Measurements from ENCODE around the gene PEDS1. TPM values are rescaled to one million over a fixed set of nuclear protein-coding genes. Genes with fewer than 3 reads are reported as not detected.
"Not testable (repeated sequence)": the region's sequence is repeated elsewhere in the genome, so short reads cannot be mapped to it uniquely, and the experiment has no call there.

PEDS1 gene
- 10 to 100 TPM; 25.0 to 28.4 (median 27.1) TPM for polyA plus RNA-seq (ENCODE audit: insufficient read length in 4 of 4)

DNA sequence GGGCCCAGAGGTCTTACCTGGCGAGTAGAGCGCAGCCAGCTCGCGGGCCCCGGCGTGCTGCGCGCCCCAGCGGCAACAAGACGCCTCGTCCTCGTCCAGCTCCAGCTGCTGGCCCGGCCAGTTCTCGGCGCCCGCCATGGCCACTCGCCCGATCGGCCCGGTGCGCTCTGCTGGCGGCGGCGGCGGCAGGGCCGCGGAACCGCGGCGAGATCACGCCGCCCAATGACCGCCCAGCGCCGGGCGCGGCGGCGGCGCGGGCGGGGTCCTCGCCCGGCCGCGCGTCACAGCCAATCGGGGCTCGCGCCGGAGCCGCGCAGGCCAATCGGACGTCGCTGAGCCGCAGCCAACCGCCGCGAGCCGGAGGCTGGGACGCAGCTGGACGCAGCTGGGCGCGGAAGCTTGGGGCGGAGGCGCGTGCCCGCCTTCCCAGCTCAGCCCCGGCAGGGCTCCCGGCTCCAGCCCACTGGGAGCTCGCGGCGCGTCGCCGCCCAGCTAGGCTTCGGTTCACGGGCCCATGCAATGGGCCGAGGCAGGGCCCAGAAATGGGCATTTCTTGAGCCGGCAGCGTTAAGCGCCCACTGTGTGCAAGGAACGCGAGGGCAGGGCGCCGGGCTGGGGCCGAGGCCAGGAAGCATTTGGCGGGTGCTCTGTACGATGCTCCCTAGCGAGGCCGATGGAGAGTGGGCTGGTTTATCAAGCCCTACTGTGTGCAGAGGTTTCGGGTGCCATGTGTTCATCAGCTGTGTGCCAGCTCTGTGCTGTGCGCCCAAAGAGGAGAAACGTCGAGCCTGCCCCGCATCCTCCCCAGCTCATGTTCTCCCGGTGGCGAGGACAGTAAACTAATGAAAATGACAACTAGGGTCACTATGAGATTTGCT is at the start of gene PEDS1:
PEDS1 (minus strand) TSS at position 224 of the 878 bp plus-strand sequence; CDS start at position 138, 86 bp downstream.
- DNase-seq (ENCODE audit: low read depth in 4 of 4, low spot score in 3 of 4), result peak; percentile 66 to 83 (median 78)

DNA sequence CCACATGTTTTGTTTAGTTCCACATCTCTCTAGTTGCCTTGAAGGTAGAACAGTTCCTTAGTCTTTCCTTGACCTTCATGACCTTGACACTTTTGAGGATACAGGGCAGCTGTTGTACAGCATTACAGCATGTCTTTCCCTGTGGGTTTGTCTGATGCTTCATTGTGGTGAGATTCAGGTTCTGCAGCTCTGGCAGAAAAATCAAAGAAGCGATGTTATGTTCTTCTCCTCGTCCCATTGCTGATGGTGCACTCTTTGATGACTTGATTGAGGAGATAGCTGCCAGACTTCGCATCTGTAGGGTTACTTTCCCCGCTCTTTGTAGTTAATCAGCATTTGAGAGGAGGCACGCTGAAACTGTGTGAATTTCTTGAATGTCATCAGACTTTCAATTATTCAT is 49.2 kb upstream of the PEDS1 start:
- no peak for DNase-seq (ENCODE audit: low read depth in 4 of 4, low spot score in 3 of 4)

DNA sequence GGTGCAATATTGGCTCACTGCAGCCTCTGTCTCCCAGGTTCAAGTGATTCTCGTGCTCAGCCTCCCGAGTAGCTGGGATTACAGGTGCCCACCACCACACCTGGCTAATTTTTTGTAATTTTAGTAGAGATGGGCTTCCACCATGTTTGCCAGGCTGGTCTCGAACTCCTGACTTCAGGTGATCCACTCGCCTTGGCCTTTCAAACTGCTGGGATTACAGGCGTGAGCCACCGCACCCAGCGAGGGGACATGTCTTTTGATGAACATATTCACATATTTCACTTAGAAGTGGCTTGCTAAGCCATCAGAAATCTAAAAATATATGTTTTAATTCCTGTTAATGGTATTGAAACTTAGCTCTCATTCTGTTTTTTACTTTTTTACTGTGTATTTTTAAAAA is 48.2 kb upstream of the PEDS1 start:
- DNase-seq (ENCODE audit: low read depth in 4 of 4, low spot score in 3 of 4), result not testable (repeated sequence)

DNA sequence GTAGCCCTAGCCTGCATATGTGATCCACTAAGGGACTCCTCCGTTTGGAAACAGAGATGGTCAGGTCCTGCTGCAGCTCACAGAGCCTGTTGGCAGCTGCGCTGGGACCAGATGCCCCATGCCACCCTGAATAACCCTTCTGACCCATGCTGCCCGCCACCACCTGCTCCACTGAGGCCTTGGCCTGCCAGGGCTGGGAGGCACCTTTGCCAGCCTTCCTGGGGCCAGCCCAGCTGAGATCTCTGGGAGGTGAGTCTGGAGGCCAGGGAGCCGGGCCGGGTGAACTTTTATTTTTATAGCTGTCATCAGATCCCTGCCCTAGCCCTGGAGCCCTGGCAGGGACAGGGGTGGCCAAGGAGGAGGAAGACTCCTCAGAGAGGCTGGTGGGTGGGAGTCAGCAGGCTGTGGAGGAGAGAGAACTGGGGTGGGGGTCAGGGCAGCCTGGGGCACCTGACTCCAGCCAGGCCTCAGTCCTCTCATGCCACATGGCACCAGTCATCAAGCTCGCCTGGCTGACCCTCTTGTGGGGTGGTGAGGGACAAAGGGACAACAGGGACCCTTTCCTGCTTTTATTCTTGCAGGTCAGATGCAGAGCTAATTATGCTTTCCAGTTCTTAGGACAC is 47.1 kb upstream of the PEDS1 start:
- no peak for DNase-seq (ENCODE audit: low read depth in 4 of 4, low spot score in 3 of 4)

DNA sequence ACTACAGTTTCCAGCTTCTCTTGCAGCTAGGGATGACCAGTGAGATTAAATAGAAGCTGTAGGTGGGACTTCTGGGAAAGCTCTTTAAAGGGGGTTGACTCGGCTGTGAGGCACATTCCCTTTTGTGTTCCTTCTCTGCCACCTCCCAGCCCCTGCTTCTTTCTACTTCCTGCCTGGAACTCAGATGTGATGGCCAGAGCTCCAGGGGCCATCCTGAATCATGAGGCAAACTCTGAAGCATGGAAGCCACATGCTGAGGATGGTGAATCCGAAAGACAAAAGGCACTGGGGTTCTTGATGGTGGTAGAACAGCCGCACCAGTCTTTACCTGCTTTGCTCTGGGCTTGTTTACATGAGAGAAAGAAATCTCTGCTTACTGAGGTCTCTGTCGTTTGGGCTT is 46.2 kb upstream of the PEDS1 start:
- no peak for DNase-seq (ENCODE audit: low read depth in 4 of 4, low spot score in 3 of 4)

DNA sequence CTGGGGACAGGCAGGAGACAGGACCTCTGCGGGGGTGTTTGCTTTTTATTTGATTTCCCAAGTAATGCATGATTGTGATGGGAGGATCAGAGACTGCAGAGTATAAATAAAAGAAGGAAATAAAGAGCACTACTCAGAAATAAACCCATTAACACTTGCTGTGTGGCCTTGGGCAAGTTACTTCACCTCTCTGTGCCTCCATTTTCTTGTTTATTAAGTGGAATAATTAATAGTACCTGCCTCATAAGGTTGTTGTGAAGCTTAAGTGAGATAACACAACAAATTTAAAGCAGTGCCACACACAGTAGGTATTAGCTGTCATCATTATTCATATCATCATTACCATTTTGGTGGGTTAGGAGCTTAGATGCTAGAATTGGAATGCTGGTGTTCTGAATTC is 45.2 kb upstream of the PEDS1 start:
- DNase-seq (ENCODE audit: low read depth in 4 of 4, low spot score in 3 of 4), result no peak

DNA sequence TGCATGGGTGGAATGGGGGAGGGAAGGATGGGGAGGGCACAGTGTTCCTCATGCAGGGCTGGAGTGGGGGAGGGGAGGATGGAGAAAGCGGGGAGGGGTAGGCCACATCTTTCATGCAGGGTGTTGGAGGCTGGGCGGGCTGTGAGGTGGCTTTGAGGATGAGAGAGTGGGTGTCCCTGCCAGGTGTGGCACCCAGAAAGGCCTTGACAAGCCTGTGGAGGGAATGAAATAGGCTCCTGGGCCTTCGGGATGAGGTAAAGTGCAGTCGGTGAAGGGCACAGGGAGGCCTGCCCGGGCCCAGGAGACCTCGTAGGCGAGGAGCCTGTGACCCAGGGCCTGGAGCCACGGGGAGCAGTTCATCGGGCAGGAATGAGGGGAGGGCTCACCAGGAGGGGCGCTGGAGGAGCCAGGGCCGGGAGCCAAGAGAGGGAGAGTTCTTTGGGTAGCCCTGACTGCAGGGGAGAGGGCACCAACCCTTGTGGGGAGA is 44.7 kb upstream of the PEDS1 start:
- DNase-seq (ENCODE audit: low read depth in 4 of 4, low spot score in 3 of 4), result no peak

DNA sequence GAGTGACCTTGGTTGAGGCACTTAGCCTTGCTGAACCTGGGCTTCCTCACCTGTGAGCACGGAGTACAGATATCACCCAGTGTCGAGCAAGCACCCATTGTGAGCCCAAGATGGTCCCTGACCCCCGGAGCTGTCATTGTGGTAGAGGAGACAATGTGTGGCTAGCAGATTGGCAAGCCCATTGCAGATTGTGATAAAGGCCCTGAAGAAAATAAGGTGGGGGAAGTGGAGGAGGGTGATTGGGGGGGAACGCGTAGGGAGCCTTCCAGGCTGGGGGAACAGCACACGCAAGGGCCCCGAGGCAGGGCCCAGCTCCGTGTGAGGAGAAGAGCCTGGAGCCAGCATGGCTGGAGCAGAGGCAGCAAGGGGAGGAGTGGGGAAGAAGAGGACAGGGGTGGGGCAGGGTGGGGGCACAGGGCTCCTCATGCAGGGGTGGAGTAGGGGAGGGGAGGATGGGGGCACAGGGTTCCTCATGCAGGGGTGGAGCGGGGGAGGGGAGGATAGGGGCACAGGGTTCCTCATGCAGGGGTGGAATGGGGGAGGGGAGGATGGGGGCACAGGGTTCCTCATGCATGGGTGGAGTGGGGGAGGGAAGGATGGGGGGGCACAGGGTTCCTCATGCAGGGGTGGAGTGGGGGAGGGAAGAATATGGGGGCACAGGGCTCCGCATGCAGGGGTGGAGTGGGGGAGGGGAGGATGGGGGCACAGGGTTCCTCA is 44.1 kb upstream of the PEDS1 start:
- no peak for DNase-seq (ENCODE audit: low read depth in 4 of 4, low spot score in 3 of 4)

DNA sequence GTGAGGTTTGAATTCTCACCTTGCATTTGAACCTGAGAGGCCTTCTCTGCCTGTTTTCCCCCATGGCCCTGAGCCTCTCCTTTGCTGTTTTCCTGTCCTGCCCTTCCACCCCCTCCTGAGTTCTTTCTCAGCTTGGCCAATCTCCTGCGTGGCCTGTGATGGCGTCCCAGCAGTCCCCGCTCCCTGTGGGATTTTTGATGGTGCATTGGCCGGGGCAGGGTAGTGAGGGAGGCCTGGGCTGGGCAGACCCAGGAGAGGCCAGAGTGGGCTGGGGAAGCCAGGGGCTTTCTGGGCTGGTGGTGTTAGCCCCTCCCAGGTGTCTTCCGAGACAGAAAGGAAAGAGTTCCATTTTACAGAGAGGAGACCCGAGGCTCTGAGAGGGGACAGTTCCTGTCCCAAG is 43.4 kb upstream of the PEDS1 start:
- no peak for DNase-seq (ENCODE audit: low read depth in 4 of 4, low spot score in 3 of 4)

DNA sequence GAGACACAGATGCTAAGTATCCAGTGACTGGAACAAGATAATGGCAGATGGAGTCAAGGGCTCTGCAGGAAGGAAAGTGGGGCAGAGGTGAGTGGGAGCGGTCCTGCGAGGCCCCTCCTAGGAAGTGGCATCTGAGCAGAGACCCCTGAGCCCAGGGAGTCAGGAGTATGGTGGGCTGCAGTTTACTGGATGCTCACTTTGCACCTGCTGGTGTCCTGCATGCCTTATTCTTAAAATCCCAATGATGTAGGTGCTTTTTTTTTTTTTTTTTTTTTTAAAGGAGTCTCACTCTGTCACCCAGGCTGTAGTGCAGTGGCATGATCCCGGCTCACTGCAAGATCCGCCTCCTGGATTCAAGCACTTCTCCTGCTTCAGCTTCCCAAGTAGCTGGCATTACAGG is 42.7 kb upstream of the PEDS1 start:
- no peak for DNase-seq (ENCODE audit: low read depth in 4 of 4, low spot score in 3 of 4)

DNA sequence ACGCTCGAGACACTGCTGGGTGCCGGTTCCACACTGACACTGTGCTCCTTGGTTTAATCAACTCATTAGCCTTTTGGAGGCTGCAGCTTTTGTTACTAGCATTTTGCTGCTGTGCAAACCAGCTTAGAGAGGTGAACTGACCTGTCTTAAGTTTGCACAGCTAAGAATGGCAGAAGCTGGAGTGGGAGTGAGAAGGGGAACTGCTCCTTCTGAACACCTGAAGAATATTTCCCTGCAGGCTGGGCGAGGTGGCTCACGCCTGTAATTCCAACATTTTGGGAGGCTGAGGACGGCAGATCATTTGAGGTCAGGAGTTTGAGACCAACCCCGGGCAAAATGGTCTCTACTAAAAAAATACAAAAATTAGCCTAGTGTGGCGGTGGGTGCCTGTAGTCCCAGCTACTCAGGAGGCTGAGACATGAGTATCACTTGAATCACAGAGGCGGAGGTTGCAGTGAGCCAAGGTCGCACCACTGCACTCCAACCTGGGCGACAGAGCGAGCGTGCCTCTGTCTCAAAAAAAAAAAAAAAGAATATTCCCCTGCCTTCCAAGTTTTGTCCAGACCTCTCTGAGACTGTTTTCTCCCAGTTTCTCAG is 42.1 kb upstream of the PEDS1 start:
- no peak for DNase-seq (ENCODE audit: low read depth in 4 of 4, low spot score in 3 of 4)

DNA sequence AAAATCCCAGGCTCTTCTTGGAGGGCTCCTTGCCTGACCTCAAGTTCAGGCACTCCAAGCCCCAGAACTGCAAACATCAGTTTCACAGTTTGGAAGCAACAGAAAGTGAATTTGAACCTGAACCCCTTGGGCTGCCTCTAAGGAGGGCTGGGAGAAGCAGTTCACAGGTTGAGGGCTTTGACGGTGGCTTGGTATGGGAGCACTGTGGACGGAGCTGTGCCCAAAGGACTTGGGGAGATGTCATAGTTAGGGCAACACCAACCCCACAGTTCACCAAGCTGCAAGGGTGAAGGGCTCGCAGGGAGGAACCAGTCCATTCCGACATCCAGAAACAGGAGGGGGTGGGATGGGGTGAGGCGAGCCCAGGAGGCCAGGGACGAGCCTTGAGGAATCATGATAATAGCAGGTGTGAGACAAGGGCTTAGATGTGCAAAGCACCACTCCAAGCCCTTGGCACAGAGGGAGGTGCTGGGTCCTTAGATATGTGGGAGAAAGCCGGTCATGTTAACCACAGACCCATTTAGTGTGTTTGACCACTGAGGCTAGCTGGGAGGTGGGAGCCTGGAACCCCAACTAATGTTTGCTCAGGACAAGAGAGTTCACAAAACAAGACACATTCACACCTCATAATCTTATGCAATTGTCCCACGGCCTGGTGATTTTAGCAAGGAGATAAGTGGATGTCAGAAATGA is 41.5 kb upstream of the PEDS1 start:
- no peak for DNase-seq (ENCODE audit: low read depth in 4 of 4, low spot score in 3 of 4)

DNA sequence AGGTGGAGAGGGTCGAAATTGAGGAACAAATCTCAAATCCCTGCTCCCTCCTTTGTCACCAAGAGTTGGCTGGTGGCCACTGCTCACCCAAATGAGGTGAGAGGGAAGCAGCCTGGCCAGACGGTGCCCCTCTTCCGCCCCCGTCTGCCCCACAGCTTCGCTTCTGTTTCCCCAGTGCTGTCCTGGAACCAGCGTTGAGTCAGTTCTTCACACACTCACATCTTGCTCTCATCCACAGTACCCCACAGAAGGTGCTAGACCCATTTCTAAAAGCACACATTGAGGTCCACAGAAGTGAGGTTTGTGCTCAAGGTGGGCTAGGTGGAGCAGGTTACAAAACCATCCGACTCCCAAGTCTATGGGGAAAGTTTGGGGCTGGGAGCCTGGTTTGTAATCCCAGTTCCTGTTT is 40.9 kb upstream of the PEDS1 start:
- no peak for DNase-seq (ENCODE audit: low read depth in 4 of 4, low spot score in 3 of 4)

DNA sequence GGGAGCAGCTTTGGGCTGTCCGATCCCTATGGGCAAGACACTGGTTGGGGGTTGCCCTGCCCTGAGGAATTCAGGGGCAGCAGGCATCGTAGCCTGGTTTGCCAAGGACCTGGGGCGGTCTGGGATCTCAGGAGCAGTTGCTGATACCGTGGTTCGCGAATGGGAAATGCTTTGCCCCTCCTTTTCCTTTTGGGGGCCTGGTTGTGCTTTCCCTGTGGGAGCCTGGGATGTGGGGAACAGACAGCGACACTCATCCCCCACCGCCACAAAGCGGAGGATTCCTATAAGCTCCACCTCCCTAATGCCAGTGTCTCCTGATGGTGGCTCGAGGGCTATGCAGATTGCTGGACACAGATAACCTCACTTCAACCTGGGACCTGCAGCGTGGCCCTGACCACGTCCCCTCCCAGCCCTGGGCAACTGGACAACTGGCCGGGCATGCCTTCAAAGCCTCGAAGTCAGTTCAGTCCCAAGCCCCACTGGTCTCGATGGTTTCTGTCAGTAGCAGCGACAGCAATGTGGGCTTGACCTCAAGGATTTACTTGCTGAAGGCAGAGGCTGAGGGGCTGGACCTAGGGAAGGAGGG is 40.4 kb upstream of the PEDS1 start:
- no peak for DNase-seq (ENCODE audit: low read depth in 4 of 4, low spot score in 3 of 4)

DNA sequence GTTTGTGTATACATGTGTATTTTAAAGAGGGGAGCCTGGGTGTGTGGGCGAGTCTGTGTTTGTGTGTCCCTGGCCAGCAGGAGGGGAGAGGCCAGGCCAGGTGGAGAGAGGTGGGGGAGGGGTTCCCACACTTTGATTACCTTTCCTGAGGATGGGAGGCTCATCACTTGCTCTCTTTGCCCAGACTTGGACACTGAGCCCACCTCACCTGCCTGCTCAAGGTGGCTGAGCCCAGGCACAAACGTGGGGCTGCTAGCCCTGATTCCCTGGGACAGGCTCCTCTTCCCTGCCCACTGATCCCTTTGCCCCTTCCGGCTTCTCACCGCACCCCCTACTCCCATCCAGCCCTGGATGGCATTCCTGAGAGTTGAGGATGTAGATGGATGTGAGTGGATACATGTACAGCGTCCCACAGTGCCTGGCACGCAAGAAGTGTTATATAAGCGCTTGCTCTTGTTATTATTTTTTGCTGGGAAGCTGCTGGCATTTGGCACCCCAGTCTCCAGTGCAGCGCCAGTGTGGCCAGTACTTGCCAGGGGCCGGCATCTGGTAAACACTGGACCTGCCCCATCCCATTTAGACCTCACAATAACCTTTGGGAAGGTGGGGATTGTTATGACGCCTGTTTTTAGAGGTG is 39.8 kb upstream of the PEDS1 start:
- DNase-seq (ENCODE audit: low read depth in 4 of 4, low spot score in 3 of 4), result no peak

DNA sequence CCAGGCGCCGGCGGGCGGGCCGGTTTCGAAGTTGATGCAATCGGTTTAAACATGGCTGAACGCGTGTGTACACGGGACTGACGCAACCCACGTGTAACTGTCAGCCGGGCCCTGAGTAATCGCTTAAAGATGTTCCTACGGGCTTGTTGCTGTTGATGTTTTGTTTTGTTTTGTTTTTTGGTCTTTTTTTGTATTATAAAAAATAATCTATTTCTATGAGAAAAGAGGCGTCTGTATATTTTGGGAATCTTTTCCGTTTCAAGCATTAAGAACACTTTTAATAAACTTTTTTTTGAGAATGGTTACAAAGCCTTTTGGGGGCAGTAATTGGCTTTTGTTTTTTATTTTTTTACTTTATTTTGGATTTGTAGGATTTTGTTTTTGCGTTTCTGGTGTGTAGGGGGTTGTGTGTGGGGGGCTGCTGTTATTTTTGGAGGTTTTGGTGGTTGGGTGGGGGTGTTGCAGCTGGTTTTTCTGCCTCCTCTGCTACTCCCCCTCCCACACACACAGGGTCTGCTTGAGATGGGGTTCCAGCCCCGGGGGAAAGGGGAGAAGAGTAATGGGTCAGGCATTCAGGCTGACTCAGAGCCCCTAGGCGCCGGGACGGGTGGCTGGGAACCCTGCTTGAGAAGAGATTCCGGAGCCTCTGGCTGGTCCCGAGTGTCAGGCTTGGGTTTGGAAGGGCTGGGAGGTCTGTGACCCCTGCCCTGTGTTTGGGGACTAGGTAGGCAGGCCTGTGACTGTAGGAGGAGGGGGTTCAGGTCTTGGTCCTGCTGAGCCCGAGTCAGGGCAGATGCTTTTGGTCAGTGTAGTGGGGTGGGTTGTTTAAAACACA is 39.1 kb upstream of the PEDS1 start:
- DNase-seq (ENCODE audit: low read depth in 4 of 4, low spot score in 3 of 4), result peak in 3 of 4 donors; percentile 56 to 64 (median 60)

DNA sequence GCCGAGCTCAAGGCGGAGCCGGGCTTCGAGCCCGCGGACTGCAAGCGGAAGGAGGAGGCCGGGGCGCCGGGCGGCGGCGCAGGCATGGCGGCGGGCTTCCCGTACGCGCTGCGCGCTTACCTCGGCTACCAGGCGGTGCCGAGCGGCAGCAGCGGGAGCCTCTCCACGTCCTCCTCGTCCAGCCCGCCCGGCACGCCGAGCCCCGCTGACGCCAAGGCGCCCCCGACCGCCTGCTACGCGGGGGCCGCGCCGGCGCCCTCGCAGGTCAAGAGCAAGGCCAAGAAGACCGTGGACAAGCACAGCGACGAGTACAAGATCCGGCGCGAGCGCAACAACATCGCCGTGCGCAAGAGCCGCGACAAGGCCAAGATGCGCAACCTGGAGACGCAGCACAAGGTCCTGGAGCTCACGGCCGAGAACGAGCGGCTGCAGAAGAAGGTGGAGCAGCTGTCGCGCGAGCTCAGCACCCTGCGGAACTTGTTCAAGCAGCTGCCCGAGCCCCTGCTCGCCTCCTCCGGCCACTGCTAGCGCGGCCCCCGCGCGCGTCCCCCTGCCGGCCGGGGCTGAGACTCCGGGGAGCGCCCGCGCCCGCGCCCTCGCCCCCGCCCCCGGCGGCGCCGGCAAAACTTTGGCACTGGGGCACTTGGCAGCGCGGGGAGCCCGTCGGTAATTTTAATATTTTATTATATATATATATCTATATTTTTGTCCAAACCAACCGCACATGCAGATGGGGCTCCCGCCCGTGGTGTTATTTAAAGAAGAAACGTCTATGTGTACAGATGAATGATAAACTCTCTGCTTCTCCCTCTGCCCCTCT is 38.2 kb upstream of the PEDS1 start:
- DNase-seq (ENCODE audit: low read depth in 4 of 4, low spot score in 3 of 4), result peak in 1 of 4 donors; percentile 40
